GM21515 (cell line): ENCODE results near the gene DBR1.
A peak's percentile ranks its signal among the peaks of the same experiment; 100 is the strongest.

Source experiments
- ATAC-seq: cut with Tn5 transposase; IDR thresholded peaks from one replicate; pipeline ENCODE4 v1.9.1; 2021; ENCODE audit not compliant: unreplicated experiment

DBR1 gene

DNA sequence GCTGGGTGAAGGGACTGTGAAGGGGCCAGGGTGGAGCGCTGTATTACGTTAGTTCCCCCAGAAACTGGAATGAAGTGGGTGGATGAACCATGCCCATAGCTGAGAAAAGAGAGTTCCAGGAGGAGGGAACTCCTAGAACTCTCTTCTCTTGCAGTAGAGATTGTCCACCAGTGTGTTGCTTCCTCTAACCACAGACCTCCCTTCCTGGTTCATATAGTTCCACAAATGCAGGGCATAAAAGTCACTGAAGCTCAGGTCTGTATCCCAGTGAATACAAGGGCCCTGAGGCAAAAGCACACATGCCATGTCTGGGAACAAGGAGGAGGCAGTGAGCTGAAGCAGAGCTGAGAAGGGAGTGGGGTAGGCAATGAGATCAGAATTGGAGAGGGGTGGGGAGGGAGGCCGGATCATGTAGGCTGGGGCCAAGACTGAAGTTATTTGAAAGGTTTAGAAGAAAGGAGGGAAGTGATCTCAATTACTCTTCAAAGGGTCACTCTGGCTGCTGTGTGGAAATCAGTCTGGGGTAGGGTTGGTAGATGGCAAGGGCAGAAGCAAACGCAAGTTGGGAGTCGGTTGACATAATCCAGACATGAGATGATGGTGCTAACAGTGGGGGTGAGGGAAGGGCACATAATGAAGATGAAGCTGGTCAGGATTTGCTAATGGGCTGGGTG, 49.0 kb downstream of the DBR1 start:
- ATAC-seq = no peak

DNA sequence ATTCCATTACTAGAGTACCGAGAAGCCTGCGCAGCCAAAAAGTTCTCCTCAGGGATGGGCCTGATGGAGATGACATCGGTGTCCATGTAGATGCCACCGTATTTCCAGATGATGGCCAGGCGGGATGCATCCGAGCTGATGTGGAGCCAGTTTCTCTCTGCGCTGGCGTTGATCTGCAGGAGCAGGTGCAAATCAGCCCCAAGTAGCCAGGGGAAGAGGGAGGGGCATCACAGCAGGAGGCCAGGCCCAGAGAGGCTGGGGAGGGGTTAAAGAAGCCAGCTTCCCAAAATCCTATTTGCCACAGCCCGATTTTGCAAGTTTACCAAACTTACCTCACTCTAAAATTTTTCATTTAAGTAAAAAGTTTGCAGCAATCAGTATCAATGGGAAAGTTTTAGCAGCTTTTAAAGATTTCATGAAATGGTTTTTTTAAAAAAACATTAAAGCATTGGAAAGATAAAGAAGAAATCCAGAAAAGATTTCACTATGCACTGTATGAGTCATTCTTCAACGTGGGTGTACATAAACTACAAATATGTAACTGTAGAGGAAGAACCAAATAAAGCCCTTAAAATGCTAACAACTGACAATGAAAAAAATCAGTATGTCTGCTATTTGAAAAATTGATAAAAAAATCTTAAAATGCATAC, 49.9 kb downstream of the DBR1 start:
- ATAC-seq = no peak

DNA sequence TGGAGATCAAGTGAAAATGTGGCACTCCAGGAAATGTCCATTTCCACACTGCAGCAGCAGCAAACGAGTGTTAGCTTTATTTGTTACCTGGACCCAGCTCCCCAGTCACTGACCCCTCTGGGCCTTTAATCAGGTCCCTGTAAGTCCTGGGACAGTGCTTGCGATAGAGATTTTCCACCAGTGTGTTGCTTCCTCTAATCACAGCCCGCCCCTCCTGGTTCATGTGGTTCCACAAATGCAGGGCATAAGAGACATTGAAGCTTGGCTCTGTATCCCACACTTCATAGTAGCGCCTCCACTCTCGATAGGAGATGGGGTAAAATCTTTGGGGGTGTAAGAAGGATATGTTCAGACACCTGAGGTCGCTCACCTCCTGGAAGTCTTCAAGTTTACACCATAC, 50.5 kb downstream of the DBR1 start:
- ATAC-seq = no peak

DNA sequence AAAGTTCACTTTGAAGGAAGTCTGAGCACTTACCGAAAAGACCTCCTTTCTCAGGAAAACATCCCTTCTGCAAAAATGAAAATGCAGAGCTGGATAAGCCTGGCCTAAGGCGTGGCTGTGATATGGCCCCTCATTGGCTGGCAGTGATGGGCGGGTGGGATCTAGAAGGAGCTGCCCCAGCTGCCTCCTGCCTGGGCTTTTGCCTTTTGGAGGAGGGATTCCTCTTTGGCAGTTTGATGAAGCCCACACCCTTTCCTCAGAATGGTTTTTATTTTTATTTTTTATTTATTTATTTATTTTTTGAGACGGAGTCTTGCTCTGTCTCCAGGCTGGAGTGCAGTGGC, 55.3 kb downstream of the DBR1 start:
- no peak for ATAC-seq

DNA sequence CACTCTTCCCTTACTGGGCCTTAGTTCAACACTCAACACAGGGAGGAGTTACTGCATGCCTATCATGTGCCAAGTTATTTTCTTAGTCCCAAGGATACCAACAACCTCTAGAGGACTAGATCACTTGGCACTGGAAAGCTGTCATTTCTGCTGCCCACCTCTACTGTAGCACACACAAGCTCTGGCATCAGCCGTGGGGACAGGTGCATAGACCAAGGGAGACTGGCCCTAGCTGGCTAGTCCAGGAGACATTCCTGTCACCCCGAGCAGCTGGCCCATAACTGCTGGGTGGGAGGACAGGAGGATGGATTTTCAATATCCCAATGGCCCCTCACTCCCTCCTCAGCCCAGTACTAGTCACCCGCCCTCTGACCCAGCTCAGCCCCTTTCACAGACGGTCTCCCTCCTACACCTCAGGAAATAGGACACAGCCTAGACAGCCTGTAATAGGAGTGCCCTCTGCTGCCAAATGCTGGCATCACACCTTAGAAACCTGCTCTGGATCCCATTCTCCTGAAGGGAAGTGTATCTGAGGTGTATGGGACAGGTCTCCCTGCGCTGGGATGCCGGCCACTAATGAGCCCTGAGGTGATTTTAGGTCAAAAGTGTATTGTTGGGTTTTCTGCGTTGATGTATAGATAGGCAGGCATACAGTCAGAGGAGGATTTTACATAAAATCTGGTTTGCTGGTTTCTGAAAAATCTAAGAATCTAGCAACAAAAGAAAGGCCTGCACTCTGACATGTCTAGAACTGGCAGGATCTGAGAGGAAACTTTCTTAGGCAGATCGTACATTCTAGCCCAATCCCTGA, 55.9 kb downstream of the DBR1 start:
- peak; percentile 79 for ATAC-seq

DNA sequence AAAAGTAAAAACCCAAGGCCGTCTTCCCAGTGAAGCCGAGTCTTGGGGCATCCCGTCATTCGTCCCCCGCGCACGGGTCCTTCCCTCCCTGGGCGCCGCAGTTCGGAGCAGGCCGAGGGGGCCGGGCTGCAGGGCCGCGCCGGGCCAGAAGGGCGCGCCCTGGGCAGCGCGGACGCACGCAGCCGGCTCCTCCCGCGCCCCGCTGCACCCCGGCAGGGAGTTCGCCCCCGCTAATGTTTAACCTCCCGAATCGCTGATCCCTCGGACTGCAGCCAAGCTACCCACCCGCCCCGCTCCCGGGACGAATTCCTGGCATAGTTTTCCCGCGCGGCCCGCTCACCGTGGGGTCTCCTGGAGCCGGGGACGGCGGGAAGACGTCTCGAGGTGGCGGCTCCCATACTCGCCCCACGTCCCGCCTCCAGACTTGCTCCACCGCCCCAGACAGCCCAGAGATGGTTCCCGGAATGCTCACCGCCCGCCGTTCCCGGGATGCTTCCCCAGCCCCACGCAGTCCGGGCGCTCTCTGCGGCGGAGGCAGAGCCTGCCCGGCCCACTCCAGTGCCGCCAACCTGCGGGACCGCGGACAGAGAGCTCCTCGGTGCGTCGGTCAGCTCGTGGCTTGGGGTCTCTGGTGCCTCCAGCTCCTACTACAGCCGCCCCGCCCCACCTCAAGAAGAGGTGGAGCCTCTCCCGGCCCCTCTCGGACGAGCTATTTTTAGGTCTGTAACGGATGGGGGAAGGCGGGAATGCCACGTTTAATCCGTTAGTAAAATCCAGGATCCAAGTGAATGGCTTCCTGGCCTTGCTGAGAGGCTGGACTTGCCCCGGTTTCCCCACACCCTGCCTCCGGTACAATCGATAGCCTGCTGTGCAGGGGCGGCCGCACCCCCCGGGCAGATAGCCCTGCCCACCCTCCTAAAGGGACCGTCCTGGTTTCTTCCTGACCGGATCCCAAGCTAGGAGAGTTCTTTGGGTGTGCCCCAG, 59.4 kb downstream of the DBR1 start, which contains the start of gene DZIP1L:
Gene DZIP1L, minus strand, starts transcription at position 621 of the 984 bp plus-strand sequence. CDS start 11,637 bp downstream, outside the sequence.
- ATAC-seq = peak; percentile 68

DNA sequence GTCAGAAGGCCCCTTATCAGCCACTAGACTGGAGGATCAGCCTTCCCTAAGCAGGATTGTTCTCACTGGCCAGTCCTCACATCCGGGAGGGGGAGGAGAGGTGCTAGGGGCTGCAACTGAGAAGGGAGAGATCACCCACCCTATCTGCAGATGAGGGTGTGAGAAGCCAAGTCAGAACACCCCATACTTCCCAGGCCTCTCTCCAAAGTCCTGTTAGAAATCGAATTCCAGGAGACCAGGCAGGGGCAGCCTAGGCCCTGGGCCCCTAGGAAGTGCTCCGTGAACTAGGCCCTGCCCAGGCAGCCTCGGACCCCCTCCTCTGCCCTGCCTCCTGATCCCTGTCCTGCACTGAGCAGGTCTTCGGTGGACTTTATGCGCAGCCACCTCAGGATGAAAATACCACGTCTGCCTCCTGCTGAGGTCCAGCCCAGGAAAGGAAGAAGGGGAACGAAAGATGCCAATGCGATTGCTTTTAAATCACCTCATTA, 60.2 kb downstream of the DBR1 start:
- no peak for ATAC-seq

DNA sequence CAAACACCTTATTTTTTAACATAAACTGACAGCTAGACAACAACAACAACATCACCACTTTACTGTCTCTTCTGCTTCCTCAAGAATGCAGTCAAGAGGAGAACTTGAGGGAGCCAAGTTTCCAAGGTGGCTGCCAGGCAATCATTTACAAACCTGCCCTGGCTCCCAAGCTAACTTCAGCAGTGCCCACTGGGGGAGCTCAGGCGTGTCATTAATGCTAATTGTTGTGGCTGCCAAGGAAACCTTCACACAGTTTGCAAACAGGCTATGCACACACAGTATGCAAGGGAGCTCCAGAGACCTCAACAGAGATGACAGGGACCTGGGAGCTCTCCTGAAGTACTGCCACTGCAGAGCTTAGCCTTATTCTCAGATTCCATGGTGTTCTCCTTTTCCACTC, 61.4 kb downstream of the DBR1 start:
- ATAC-seq = no peak

DNA sequence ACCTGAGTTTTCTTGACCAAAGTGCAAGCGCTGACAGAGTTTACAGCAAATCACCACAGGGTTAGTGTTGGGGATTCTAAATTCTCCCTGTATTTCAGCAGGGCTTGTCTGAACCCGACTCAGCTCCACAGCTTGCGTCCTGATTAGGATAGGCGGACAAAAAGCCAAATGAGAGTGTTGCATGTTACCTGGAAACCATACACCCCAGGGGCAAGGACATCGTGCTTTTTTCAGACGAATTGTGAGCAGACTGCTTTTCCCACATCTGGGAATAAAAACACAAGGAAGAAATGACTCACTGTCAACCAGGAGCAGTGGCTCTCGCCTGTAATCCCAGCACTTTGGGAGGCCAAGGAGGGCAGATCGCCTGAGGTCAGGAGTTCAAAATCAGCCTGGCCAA, 62.4 kb downstream of the DBR1 start:
- no peak for ATAC-seq
